ENCODE results near the gene ADARB2.

- TF ChIP-seq, protein P1, sequence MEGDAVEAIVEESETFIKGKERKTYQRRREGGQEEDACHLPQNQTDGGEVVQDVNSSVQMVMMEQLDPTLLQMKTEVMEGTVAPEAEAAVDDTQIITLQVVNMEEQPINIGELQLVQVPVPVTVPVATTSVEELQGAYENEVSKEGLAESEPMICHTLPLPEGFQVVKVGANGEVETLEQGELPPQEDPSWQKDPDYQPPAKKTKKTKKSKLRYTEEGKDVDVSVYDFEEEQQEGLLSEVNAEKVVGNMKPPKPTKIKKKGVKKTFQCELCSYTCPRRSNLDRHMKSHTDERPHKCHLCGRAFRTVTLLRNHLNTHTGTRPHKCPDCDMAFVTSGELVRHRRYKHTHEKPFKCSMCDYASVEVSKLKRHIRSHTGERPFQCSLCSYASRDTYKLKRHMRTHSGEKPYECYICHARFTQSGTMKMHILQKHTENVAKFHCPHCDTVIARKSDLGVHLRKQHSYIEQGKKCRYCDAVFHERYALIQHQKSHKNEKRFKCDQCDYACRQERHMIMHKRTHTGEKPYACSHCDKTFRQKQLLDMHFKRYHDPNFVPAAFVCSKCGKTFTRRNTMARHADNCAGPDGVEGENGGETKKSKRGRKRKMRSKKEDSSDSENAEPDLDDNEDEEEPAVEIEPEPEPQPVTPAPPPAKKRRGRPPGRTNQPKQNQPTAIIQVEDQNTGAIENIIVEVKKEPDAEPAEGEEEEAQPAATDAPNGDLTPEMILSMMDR (conservative IDR thresholded peaks at IDR 0.05; ENCODE audit: low read depth in 2 of 2), result no peak
- TF ChIP-seq POLR2AphosphoS5 (IDR thresholded peaks at IDR 0.05; ENCODE audit: low read depth) (no peak), EZH2phosphoT487 (IDR thresholded peaks at IDR 0.05; ENCODE audit: unreplicated experiment) (no peak), EZH2 (IDR thresholded peaks at IDR 0.05; ENCODE audit: low read depth, unreplicated experiment) (no peak), ZNF114 (CRISPR knock-in tag; IDR thresholded peaks at IDR 0.05) (no peak), JUNB (IDR thresholded peaks at IDR 0.05; ENCODE audit: unreplicated experiment) (no peak), CREB1 (CRISPR knock-in tag; IDR thresholded peaks at IDR 0.05; ENCODE audit: low read depth) (no peak)
- TF ChIP-seq, protein P2, sequence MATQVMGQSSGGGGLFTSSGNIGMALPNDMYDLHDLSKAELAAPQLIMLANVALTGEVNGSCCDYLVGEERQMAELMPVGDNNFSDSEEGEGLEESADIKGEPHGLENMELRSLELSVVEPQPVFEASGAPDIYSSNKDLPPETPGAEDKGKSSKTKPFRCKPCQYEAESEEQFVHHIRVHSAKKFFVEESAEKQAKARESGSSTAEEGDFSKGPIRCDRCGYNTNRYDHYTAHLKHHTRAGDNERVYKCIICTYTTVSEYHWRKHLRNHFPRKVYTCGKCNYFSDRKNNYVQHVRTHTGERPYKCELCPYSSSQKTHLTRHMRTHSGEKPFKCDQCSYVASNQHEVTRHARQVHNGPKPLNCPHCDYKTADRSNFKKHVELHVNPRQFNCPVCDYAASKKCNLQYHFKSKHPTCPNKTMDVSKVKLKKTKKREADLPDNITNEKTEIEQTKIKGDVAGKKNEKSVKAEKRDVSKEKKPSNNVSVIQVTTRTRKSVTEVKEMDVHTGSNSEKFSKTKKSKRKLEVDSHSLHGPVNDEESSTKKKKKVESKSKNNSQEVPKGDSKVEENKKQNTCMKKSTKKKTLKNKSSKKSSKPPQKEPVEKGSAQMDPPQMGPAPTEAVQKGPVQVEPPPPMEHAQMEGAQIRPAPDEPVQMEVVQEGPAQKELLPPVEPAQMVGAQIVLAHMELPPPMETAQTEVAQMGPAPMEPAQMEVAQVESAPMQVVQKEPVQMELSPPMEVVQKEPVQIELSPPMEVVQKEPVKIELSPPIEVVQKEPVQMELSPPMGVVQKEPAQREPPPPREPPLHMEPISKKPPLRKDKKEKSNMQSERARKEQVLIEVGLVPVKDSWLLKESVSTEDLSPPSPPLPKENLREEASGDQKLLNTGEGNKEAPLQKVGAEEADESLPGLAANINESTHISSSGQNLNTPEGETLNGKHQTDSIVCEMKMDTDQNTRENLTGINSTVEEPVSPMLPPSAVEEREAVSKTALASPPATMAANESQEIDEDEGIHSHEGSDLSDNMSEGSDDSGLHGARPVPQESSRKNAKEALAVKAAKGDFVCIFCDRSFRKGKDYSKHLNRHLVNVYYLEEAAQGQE (IDR thresholded peaks at IDR 0.05; ENCODE audit: unreplicated experiment), result no peak
Measured at GRCh38 chr10:1406132-1406966, 331.0 kb downstream of the ADARB2 start.
